ENCODE measurements around the gene SCUBE1.
"Not testable (repeated sequence)": the region's sequence is repeated elsewhere in the genome, so short reads cannot be mapped to it uniquely, and the experiment has no call there.

Gene SCUBE1

GRCh38 chr22:43300891-43301676, 42.1 kb downstream of the SCUBE1 start:
- no peak for DNase-seq

GRCh38 chr22:43299736-43300135, 43.4 kb downstream of the SCUBE1 start:
- no peak for DNase-seq

GRCh38 chr22:43298062-43298801, 44.9 kb downstream of the SCUBE1 start:
- no peak for DNase-seq

GRCh38 chr22:43297270-43298061, 45.7 kb downstream of the SCUBE1 start:
- DNase-seq, result no peak

- DNase-seq, result no peak
Measured at GRCh38 chr22:43296276-43296902, 46.8 kb downstream of the SCUBE1 start.

GRCh38 chr22:43295660-43296059, 47.5 kb downstream of the SCUBE1 start:
- no peak for DNase-seq

- DNase-seq, result no peak
Measured at GRCh38 chr22:43295173-43295572, 48.0 kb downstream of the SCUBE1 start.

- peak in 1 of 2 donors; percentile 26 for DNase-seq
Measured at GRCh38 chr22:43293655-43294392, 49.3 kb downstream of the SCUBE1 start.

GRCh38 chr22:43293259-43293654, 49.9 kb downstream of the SCUBE1 start:
- no peak for DNase-seq

- DNase-seq, result no peak
Measured at GRCh38 chr22:43292630-43293018, 50.5 kb downstream of the SCUBE1 start.

GRCh38 chr22:43291381-43291780, 51.8 kb downstream of the SCUBE1 start:
- DNase-seq, result no peak

- DNase-seq, result no peak
Measured at GRCh38 chr22:43289976-43290721, 53.0 kb downstream of the SCUBE1 start.

GRCh38 chr22:43289531-43289963, 53.6 kb downstream of the SCUBE1 start:
- no peak for DNase-seq

GRCh38 chr22:43288807-43289420, 54.3 kb downstream of the SCUBE1 start:
- no peak for DNase-seq

GRCh38 chr22:43288378-43288777, 54.8 kb downstream of the SCUBE1 start:
- no peak for DNase-seq

GRCh38 chr22:43287441-43287840, 55.7 kb downstream of the SCUBE1 start:
- DNase-seq, result no peak

GRCh38 chr22:43281394-43281793, 61.8 kb downstream of the SCUBE1 start:
- no peak for DNase-seq

- not testable (repeated sequence) for DNase-seq
Measured at GRCh38 chr22:43280523-43280886, 62.7 kb downstream of the SCUBE1 start.

GRCh38 chr22:43279867-43280522, 63.2 kb downstream of the SCUBE1 start:
- no peak for DNase-seq

- no peak for DNase-seq
Measured at GRCh38 chr22:43277987-43278601, 65.1 kb downstream of the SCUBE1 start.
